ENCODE measurements around the gene NRG3.

NRG3 gene

DNA sequence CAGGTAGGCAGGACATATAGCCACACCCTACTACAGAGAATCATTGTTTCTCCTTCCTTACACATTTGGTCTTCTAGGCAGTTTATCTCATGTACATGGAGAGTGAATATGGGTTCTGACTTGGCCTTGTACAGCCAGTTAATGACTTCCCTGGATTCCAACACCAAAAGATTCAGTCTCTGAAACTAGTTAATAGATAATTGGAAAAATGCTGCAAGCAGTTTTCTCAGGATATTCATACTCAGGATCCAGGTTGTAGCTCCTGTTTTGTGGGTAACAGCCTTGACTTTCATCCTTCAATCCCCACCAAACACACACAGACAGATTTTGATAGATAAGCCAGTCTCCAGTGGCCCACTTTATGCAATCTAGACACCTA, 690.2 kb downstream of the NRG3 start:
- Histone ChIP-seq H3K4me3 (replicated peaks; ENCODE audit: insufficient read depth, low read length) (no peak overlapping the region), H3K27ac (replicated peaks) (no peak overlapping the region), H3K27me3 (ENCODE audit: insufficient read depth, poor library complexity, severe bottlenecking) (no peaks in the 10 kb centered on the region)
- no peak for DNase-seq (ENCODE audit: low read depth in 1 of 2, low spot score in 1 of 2)
- TF ChIP-seq, protein P1, sequence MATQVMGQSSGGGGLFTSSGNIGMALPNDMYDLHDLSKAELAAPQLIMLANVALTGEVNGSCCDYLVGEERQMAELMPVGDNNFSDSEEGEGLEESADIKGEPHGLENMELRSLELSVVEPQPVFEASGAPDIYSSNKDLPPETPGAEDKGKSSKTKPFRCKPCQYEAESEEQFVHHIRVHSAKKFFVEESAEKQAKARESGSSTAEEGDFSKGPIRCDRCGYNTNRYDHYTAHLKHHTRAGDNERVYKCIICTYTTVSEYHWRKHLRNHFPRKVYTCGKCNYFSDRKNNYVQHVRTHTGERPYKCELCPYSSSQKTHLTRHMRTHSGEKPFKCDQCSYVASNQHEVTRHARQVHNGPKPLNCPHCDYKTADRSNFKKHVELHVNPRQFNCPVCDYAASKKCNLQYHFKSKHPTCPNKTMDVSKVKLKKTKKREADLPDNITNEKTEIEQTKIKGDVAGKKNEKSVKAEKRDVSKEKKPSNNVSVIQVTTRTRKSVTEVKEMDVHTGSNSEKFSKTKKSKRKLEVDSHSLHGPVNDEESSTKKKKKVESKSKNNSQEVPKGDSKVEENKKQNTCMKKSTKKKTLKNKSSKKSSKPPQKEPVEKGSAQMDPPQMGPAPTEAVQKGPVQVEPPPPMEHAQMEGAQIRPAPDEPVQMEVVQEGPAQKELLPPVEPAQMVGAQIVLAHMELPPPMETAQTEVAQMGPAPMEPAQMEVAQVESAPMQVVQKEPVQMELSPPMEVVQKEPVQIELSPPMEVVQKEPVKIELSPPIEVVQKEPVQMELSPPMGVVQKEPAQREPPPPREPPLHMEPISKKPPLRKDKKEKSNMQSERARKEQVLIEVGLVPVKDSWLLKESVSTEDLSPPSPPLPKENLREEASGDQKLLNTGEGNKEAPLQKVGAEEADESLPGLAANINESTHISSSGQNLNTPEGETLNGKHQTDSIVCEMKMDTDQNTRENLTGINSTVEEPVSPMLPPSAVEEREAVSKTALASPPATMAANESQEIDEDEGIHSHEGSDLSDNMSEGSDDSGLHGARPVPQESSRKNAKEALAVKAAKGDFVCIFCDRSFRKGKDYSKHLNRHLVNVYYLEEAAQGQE (IDR thresholded peaks at IDR 0.05; ENCODE audit: insufficient replicate concordance, low read depth) = no peak
- TF ChIP-seq POLR2AphosphoS5 (IDR thresholded peaks at IDR 0.05; ENCODE audit: low read depth) = no peak
- no peak for TF ChIP-seq GABPA (IDR thresholded peaks at IDR 0.05; ENCODE audit: low read depth)
- no peak for TF ChIP-seq SPI1 (IDR thresholded peaks at IDR 0.05; ENCODE audit: borderline replicate concordance, low read depth)
- TF ChIP-seq, protein P2, sequence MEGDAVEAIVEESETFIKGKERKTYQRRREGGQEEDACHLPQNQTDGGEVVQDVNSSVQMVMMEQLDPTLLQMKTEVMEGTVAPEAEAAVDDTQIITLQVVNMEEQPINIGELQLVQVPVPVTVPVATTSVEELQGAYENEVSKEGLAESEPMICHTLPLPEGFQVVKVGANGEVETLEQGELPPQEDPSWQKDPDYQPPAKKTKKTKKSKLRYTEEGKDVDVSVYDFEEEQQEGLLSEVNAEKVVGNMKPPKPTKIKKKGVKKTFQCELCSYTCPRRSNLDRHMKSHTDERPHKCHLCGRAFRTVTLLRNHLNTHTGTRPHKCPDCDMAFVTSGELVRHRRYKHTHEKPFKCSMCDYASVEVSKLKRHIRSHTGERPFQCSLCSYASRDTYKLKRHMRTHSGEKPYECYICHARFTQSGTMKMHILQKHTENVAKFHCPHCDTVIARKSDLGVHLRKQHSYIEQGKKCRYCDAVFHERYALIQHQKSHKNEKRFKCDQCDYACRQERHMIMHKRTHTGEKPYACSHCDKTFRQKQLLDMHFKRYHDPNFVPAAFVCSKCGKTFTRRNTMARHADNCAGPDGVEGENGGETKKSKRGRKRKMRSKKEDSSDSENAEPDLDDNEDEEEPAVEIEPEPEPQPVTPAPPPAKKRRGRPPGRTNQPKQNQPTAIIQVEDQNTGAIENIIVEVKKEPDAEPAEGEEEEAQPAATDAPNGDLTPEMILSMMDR (IDR thresholded peaks at IDR 0.05; ENCODE audit: insufficient read depth, low read length) = no peak

DNA sequence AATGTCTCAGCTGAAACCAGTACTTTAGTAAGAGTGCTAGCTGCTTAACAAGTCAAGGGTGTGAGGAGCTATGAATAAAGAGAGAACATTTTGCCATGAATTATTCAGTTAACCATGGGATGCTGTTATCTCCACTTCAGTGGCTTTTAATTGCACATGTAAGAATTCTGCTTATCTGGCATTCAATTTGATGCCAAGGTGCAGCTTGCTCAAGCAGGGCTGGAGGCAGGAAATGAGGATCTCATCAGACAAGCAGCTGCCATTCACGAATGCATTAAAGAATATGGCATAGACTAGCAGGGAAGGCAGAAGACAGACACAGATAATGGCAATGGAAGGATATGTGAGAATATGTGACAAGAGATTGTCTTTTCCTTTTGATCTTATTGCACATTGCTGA, 697.8 kb downstream of the NRG3 start:
- Histone ChIP-seq H3K27ac (replicated peaks) (no peak overlapping the region), H3K4me3 (replicated peaks; ENCODE audit: insufficient read depth, low read length) (no peak overlapping the region), H3K27me3 (ENCODE audit: insufficient read depth, poor library complexity, severe bottlenecking) (no peaks in the 10 kb centered on the region)
- TF ChIP-seq, protein P2 (IDR thresholded peaks at IDR 0.05; ENCODE audit: insufficient read depth, low read length) = no peak
- TF ChIP-seq GABPA (IDR thresholded peaks at IDR 0.05; ENCODE audit: low read depth) (no peak), SPI1 (IDR thresholded peaks at IDR 0.05; ENCODE audit: borderline replicate concordance, low read depth) (no peak), POLR2AphosphoS5 (IDR thresholded peaks at IDR 0.05; ENCODE audit: low read depth) (no peak)
- TF ChIP-seq, protein P1 (IDR thresholded peaks at IDR 0.05; ENCODE audit: insufficient replicate concordance, low read depth) = no peak
- DNase-seq (ENCODE audit: low read depth in 1 of 2, low spot score in 1 of 2) = no peak

DNA sequence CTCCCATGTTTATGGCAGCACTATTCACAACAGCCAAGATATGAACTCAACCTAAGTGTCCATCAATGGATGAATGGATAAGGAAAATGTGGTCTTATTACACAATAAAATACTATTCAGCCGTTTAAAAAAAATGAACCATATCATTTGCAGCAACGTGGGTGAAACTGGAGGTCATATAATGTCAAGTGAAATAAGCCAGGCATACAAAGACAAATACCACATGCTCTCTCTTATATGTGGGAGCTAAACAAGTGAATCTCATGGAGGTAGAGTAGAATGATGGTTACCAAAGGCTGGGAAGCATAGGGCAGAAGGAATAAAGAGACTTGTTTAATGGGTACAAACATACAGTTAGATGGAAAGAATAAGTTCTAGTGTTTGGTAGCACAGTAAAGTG, 699.1 kb downstream of the NRG3 start:
- TF ChIP-seq SPI1 (IDR thresholded peaks at IDR 0.05; ENCODE audit: borderline replicate concordance, low read depth) = no peak
- TF ChIP-seq, protein P2 (IDR thresholded peaks at IDR 0.05; ENCODE audit: insufficient read depth, low read length) = no peak
- TF ChIP-seq POLR2AphosphoS5 (IDR thresholded peaks at IDR 0.05; ENCODE audit: low read depth) = no peak
- no peak for TF ChIP-seq GABPA (IDR thresholded peaks at IDR 0.05; ENCODE audit: low read depth)
- TF ChIP-seq, protein P1 (IDR thresholded peaks at IDR 0.05; ENCODE audit: insufficient replicate concordance, low read depth) = no peak
- H3K4me3 ChIP-seq (replicated peaks; ENCODE audit: insufficient read depth, low read length) = no peak overlapping the region
- H3K27ac ChIP-seq (replicated peaks) = no peak overlapping the region
- DNase-seq (ENCODE audit: low read depth in 1 of 2, low spot score in 1 of 2) = no peak
- H3K27me3 ChIP-seq (ENCODE audit: insufficient read depth, poor library complexity, severe bottlenecking) = no peaks in the 10 kb centered on the region
